Peyer's patch (tissue), 4 donors: ENCODE measurements around the gene SPDEF. TPM values are rescaled to one million over a fixed set of nuclear protein-coding genes. Genes with fewer than 3 reads are reported as not detected.

Experiments
- DNase-seq, 3 donors: peaks; one replicate each; pipeline ENCODE4 v3.0.0-alpha.2; 2017 to 2019
- H3K27ac ChIP-seq, 4 donors: fragments of 200-600 bp; sonication (generic); one replicate each; pipeline ENCODE4 v1.5.1; 2016 to 2019
- H3K27me3 ChIP-seq, 2 donors: fragments of 200-600 bp; sonication (generic); one replicate each; pipeline ENCODE4 v1.5.1; 2019
- H3K36me3 ChIP-seq, 3 donors: fragments of 200-600 bp; sonication (generic); one replicate each; pipeline ENCODE4 v1.5.1; 2016 to 2019
- H3K4me1 ChIP-seq, 4 donors: fragments of 200-600 bp; sonication (generic); one replicate each; pipeline ENCODE4 v1.5.1; 2016 to 2019
- H3K4me3 ChIP-seq, 4 donors: fragments of 200-600 bp; sonication (generic); 1 replicate in 3 of 4; 2 replicates in 1 of 4; pipeline ENCODE4 v1.5.1; 2016 to 2019; ENCODE audit warnings: mild to moderate bottlenecking in 1 of 4
- H3K9me3 ChIP-seq, 4 donors: fragments of 200-600 bp; sonication (generic); one replicate each; pipeline ENCODE4 v1.5.1; 2016 to 2019; ENCODE audit warnings: mild to moderate bottlenecking in 1 of 4
- POLR2A ChIP-seq, 2 donors: fragments of 450-650 bp; IDR thresholded peaks; one replicate each; pipeline ENCODE4 v1.5.1; 2017; ENCODE audit warnings: antibody characterized with exemption in 2 of 2, mild to moderate bottlenecking in 2 of 2, moderate library complexity in 2 of 2
- total RNA-seq, 4 donors: library from RNA; depleted of rRNA; stranded (reverse); fragments of >200 nt; gene quantifications; one replicate each; pipeline ENCODE4 v1.1.0, GENCODE V29; 2016
- TF ChIP-seq, protein P1 (sequence below), 6 experiments: fragments of 450-650 bp in 4 of 6; fragments of 200-600 bp in 2 of 6; sonication (generic) in 1 of 6; IDR thresholded peaks; one replicate each; pipeline ENCODE4 v1.5.1; 2017 to 2019; ENCODE audit warnings: antibody characterized with exemption in 6 of 6, mild to moderate bottlenecking in 3 of 6, moderate library complexity in 1 of 6

The SPDEF gene
- total RNA-seq, 4 donors from 2014 or later, result 29.7 to 58.7 (median 39.0) TPM

DNA sequence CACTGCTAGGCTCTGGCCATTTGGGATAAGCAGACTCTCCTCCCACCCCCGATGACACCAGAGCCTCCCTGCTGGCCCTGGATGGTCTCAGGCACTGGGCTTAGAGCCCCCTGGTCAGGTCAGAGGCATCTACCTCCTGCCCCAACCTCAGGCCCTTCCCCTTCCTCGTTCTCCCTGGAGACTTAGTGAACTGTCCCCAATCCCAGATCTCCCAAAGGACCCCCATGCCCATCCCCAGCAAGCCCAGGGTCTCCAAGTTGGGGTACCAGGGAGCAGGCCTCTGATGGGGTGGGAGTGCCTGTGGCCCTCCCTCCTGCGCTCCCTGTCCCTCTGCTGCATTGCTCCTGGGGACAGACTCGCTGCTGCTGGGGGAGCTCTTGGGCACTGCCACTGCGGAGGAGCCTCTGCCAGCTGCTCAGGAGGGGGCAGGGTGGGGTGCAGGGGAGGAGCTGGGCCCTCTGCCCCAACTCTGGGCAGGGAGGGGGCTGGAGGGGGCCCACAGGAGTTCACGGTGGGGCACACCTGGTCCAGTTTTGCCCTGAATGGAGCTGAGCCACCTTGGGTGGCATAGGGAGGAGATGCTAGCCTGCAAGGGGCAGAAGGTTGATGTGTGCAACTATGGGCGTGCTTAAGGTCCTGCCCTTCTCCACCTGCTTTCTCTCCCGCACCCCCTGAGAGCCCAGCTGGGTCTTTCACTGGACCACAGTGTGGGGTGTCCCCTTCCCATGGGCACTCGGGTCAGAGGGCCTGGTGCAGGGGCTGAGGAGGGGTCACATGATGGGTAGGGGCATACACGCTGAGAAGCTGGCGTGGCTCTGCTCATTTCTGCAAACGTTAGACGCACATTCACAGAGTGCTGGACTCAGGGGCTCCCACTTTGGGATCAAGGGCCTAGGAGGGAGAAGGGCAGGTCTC lies 40.4 kb downstream of the SPDEF start:
- no peak for TF ChIP-seq POLR2A (IDR thresholded peaks at IDR 0.05)
- TF ChIP-seq, protein P1, sequence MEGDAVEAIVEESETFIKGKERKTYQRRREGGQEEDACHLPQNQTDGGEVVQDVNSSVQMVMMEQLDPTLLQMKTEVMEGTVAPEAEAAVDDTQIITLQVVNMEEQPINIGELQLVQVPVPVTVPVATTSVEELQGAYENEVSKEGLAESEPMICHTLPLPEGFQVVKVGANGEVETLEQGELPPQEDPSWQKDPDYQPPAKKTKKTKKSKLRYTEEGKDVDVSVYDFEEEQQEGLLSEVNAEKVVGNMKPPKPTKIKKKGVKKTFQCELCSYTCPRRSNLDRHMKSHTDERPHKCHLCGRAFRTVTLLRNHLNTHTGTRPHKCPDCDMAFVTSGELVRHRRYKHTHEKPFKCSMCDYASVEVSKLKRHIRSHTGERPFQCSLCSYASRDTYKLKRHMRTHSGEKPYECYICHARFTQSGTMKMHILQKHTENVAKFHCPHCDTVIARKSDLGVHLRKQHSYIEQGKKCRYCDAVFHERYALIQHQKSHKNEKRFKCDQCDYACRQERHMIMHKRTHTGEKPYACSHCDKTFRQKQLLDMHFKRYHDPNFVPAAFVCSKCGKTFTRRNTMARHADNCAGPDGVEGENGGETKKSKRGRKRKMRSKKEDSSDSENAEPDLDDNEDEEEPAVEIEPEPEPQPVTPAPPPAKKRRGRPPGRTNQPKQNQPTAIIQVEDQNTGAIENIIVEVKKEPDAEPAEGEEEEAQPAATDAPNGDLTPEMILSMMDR (IDR thresholded peaks at IDR 0.05), result no peak
- no peaks in the 10 kb centered on the region for H3K27me3 ChIP-seq

DNA sequence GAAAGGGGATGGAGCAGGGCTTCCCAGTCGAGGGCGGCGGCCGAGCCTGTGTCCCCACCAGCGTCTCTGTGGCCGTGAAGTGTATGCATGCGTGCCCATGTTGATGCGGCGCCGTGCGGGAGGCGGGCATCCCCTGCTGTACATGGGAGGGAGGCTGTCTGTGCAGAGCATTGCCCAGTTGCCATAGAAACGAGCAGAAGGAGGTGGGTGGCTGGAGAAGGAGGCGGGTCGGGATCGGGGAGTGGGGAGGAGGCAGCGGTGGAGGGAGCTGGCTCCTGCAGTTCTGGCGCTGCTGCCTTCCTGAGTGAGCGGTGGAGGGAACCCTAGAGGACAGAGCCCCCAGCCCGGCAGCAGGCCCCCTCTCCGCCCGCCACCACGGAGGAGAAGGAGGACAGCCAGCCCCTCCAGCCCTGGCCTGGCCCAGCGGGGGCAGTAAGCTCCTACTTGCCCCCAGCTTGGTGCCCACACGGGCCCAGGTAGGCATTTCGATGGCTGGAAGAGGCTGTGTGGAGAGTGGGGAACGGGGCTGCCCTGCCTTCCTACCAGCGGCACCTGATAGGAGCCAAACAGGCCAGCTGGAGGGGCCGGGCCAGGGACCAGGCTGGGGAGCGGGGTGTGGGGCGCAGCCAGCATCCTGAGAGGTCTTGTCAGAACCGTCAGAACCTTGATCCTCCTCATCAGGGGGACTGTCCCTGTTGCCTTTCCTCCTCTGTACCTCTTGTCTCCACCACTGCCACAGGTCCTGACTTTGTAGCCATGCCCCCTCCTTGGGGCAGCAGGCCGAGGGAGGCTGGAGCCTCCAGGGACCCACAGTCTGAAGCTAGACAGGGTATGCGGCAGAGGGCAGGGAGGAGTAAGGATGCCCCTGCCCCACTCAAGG lies 41.3 kb downstream of the SPDEF start:
- H3K27me3 ChIP-seq, result no peaks in the 10 kb centered on the region
- peak in 1 of 3 donors; percentile 37 for DNase-seq
- no peaks in the 10 kb centered on the region for H3K9me3 ChIP-seq
- H3K36me3 ChIP-seq, result no peaks in the 10 kb centered on the region
- no peak for TF ChIP-seq POLR2A (IDR thresholded peaks at IDR 0.05)
- TF ChIP-seq, protein P1 (IDR thresholded peaks at IDR 0.05), result no peak
- H3K27ac ChIP-seq, result no peak overlapping the region
- H3K4me3 ChIP-seq, result peak overlapping the region in 1 of 4 donors; percentile 16
- no peaks in the 10 kb centered on the region for H3K4me1 ChIP-seq

More for the DNA sequence above, 40.4 kb downstream of the SPDEF start:
- H3K4me1 ChIP-seq, result no peaks in the 10 kb centered on the region
- no peak overlapping the region for H3K4me3 ChIP-seq
- peak in 1 of 3 donors; percentile 37 for DNase-seq
- H3K9me3 ChIP-seq, result no peaks in the 10 kb centered on the region
- no peak overlapping the region for H3K27ac ChIP-seq
- H3K36me3 ChIP-seq, result no peaks in the 10 kb centered on the region

DNA sequence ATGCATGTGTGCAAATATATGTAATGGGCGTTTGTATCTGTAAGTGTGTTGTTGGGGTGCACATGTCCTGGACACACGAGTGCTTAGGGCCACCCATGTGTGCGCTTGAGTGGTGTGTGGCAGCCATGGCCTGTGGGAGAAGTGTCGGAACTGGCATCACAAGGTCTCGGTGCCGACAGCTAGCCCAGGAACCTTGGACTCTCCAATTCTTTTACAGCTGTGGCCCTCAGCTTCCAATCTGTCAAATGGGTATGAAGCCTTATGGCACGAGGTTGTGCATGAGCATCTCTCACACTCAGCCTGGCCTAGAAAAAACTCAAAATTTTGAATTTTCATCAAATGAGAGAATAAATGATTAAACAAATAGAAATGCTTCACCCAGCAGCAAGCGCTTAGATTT lies 42.0 kb downstream of the SPDEF start:
- no peak for DNase-seq
- Histone ChIP-seq H3K36me3 (no peaks in the 10 kb centered on the region), H3K4me3 (no peak overlapping the region), H3K9me3 (no peaks in the 10 kb centered on the region), H3K4me1 (no peaks in the 10 kb centered on the region), H3K27ac (no peak overlapping the region), H3K27me3 (no peaks in the 10 kb centered on the region)
- TF ChIP-seq, protein P1 (IDR thresholded peaks at IDR 0.05), result no peak
- no peak for TF ChIP-seq POLR2A (IDR thresholded peaks at IDR 0.05)

DNA sequence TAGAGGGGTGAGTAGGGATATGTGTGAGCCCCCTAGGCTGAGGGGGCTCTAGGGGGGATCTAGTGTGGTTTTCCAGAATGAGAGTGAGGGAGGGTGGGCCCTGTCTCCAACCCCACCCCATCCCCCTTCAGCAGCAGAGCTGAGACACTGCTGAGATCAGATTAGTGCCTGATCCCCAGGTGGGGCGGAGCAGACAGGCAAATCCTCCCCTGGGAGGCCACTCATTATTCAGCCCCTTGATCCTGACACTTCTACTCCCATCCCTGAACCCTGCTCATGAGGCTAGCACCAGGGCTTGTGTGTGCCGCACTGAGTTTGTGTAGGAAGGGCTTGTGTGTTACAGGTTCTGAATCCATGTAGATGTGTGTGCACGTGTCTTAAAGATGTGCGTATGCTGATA lies 42.5 kb downstream of the SPDEF start:
- Histone ChIP-seq H3K4me3 (no peak overlapping the region), H3K36me3 (no peaks in the 10 kb centered on the region), H3K27me3 (no peaks in the 10 kb centered on the region), H3K9me3 (no peaks in the 10 kb centered on the region), H3K4me1 (no peaks in the 10 kb centered on the region), H3K27ac (no peak overlapping the region)
- TF ChIP-seq POLR2A (IDR thresholded peaks at IDR 0.05), result no peak
- TF ChIP-seq, protein P1 (IDR thresholded peaks at IDR 0.05), result no peak
- no peak for DNase-seq

DNA sequence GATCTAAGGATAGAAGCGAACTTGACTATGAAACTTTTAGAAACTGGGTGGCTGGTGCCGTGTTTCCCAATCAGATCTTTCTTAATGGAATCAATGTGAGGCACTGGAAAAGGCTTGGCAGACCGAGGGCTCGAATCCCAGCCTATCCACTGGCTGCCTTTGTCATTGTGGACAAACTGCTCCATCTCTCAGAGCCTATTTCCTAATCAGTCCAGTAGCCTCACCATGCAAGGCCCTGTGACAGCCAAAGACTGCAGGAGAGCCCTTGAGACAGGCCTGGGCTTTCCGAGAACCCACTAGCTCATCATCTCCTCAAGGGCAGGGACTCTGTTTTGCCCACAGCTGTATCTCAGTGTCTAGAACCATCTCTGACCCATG lies 43.4 kb downstream of the SPDEF start:
- no peaks in the 10 kb centered on the region for H3K27me3 ChIP-seq
- DNase-seq, result no peak
- no peak overlapping the region for H3K4me3 ChIP-seq
- no peaks in the 10 kb centered on the region for H3K36me3 ChIP-seq
- TF ChIP-seq, protein P1 (IDR thresholded peaks at IDR 0.05), result no peak
- TF ChIP-seq POLR2A (IDR thresholded peaks at IDR 0.05), result no peak
- no peaks in the 10 kb centered on the region for H3K4me1 ChIP-seq
- no peaks in the 10 kb centered on the region for H3K9me3 ChIP-seq
- H3K27ac ChIP-seq, result no peak overlapping the region
